H1 (cell line): ENCODE results near the gene PTPN1. TPM values are rescaled to one million over a fixed set of nuclear protein-coding genes. Genes with fewer than 3 reads are reported as not detected.

Experiments used
- CTCF ChIA-PET: fragments of 300-600 bp; sonication (Branson Sonifier 250); formaldehyde crosslinking; loops from one replicate; lab custom pipeline; 2021; ENCODE audit not compliant: partially characterized antibody; lab: Charles Lee
- POLR2A ChIA-PET: fragments of 300-600 bp; sonication (Branson Sonifier 250); formaldehyde crosslinking; loops from one replicate; lab custom pipeline; 2021; ENCODE audit warnings: inconsistent platforms; ENCODE audit not compliant: partially characterized antibody; lab: Charles Lee
- DNase-seq, 2 experiments: peaks; one replicate each; pipeline versions ENCODE4 v3.0.0 to v3.0.0-alpha.2; 2010 to 2022; ENCODE audit warnings: low spot score in 2 of 2, low read depth in 1 of 2, mixed read lengths in 1 of 2
- FAIRE-seq: peaks from 2 replicates; lab custom pipeline; 2011; peaks lifted over from hg19 to GRCh38; lab: Jason Lieb, UNC
- H2AFZ ChIP-seq: 2 replicates; pipeline ENCODE4 v1.8.1; 2012; ENCODE audit warnings: low read length, inconsistent platforms
- H2AK5ac ChIP-seq: 2 replicates; pipeline ENCODE4 v1.6.1; 2013; ENCODE audit warnings: low read depth, low read length
- H2BK120ac ChIP-seq: replicated peaks from 2 replicates; pipeline ENCODE3; 2013; ENCODE audit warnings: low read depth, low read length, inconsistent platforms
- H2BK12ac ChIP-seq: 2 replicates; pipeline ENCODE4 v1.6.1; 2013; ENCODE audit warnings: low read depth, low read length
- H2BK15ac ChIP-seq: 2 replicates; pipeline ENCODE4 v1.6.1; 2013; ENCODE audit warnings: low read length
- H2BK20ac ChIP-seq: 2 replicates; pipeline ENCODE4 v1.6.1; 2013; ENCODE audit warnings: low read length
- H2BK5ac ChIP-seq: 2 replicates; pipeline ENCODE4 v1.6.1; 2013; ENCODE audit warnings: low read depth, low read length
- H3K14ac ChIP-seq: 2 replicates; pipeline ENCODE4 v1.6.1; 2013; ENCODE audit warnings: inconsistent platforms; ENCODE audit not compliant: insufficient read length
- H3K18ac ChIP-seq: 2 replicates; pipeline ENCODE4 v1.6.1; 2013; ENCODE audit warnings: low read length; ENCODE audit errors: extremely low read depth
- H3K23ac ChIP-seq: 2 replicates; pipeline ENCODE4 v1.6.1; 2013; ENCODE audit warnings: inconsistent platforms; ENCODE audit not compliant: insufficient read length
- H3K23me2 ChIP-seq: 2 replicates; pipeline ENCODE4 v1.6.1; 2013; ENCODE audit warnings: low read depth, low read length
- H3K27ac ChIP-seq: 2 replicates; pipeline ENCODE4 v1.6.1; 2011; ENCODE audit warnings: low read depth, low read length, inconsistent platforms
- H3K27me3 ChIP-seq, 4 experiments: replicated peaks in 1 of 4; 1 replicate in 1 of 4; 2 replicates in 3 of 4; pipeline versions ENCODE4 v1.6.1 to v1.8.1; 2011 to 2013; ENCODE audit warnings: low read length in 3 of 4, mild to moderate bottlenecking in 3 of 4, inconsistent platforms in 2 of 4, mixed read lengths in 2 of 4, moderate library complexity in 1 of 4; ENCODE audit not compliant: control insufficient read depth in 3 of 4, insufficient read depth in 3 of 4; ENCODE audit errors: extremely low read depth in 1 of 4
- H3K36me3 ChIP-seq, 4 experiments: 2 replicates each; pipeline versions ENCODE4 v1.6.1 to v1.8.1; 2011 to 2013; ENCODE audit warnings: mild to moderate bottlenecking in 4 of 4, low read length in 3 of 4, moderate library complexity in 2 of 4, control low read depth in 1 of 4, inconsistent platforms in 1 of 4; ENCODE audit not compliant: insufficient read depth in 4 of 4, control insufficient read depth in 2 of 4
- H3K4ac ChIP-seq: replicated peaks from 2 replicates; pipeline ENCODE3; 2013; ENCODE audit warnings: low read length, low read depth, mixed read lengths, inconsistent platforms; ENCODE audit not compliant: insufficient read length
- H3K4me1 ChIP-seq, 4 experiments: replicated peaks in 1 of 4; 1 replicate in 1 of 4; 2 replicates in 3 of 4; pipeline versions ENCODE4 v1.6.1 to v1.8.1; 2011 to 2013; ENCODE audit warnings: low read length in 3 of 4, inconsistent platforms in 2 of 4, mixed read lengths in 1 of 4; ENCODE audit not compliant: insufficient read depth in 4 of 4, control insufficient read depth in 3 of 4
- H3K4me2 ChIP-seq, 2 experiments: 2 replicates each; pipeline versions ENCODE4 v1.6.1 to v1.8.1; 2011 to 2013; ENCODE audit warnings: low read depth in 2 of 2, low read length in 2 of 2, control low read depth in 1 of 2, inconsistent platforms in 1 of 2, mild to moderate bottlenecking in 1 of 2; ENCODE audit not compliant: insufficient read depth in 1 of 2
- H3K4me3 ChIP-seq, 4 experiments: fragments of 200-600, 300-600 bp in 1 of 4; sonication (generic), shearing (Covaris generic), sonication (Bioruptor Twin) in 1 of 4; 2 replicates each; pipeline versions ENCODE4 v1.5.1 to v1.8.1; 2011 to 2016; ENCODE audit warnings: low read length in 4 of 4, low read depth in 3 of 4, control low read depth in 2 of 4, inconsistent platforms in 2 of 4, mild to moderate bottlenecking in 2 of 4, mixed read lengths in 1 of 4, moderate library complexity in 1 of 4; ENCODE audit not compliant: insufficient read depth in 2 of 4; ENCODE audit errors: extremely low read depth in 1 of 4
- H3K56ac ChIP-seq: replicated peaks from 2 replicates; pipeline ENCODE3; 2013; ENCODE audit warnings: low read depth, mild to moderate bottlenecking, mixed read lengths, low read length, inconsistent platforms; ENCODE audit not compliant: insufficient read length
- H3K79me1 ChIP-seq: 2 replicates; pipeline ENCODE4 v1.6.1; 2013; ENCODE audit warnings: low read depth, low read length, control low read depth
- H3K79me2 ChIP-seq, 2 experiments: 2 replicates each; pipeline versions ENCODE4 v1.6.1 to v1.8.1; 2012 to 2013; ENCODE audit warnings: low read length in 2 of 2, mild to moderate bottlenecking in 2 of 2, inconsistent platforms in 1 of 2; ENCODE audit not compliant: insufficient read depth in 2 of 2, control insufficient read depth in 1 of 2
- H3K9ac ChIP-seq, 4 experiments: replicated peaks in 1 of 4; 1 replicate in 1 of 4; 2 replicates in 3 of 4; pipeline versions ENCODE4 v1.6.1 to v1.8.1; 2011 to 2013; ENCODE audit warnings: low read depth in 3 of 4, low read length in 3 of 4, control low read depth in 2 of 4, mild to moderate bottlenecking in 2 of 4, moderate library complexity in 2 of 4, inconsistent platforms in 1 of 4; ENCODE audit errors: extremely low read depth in 1 of 4
- H3K9me3 ChIP-seq, 2 experiments: 2 replicates each; pipeline versions ENCODE4 v1.6.1 to v1.8.1; 2012 to 2013; ENCODE audit warnings: mild to moderate bottlenecking in 2 of 2, moderate library complexity in 2 of 2, control low read depth in 1 of 2, inconsistent platforms in 1 of 2, low read depth in 1 of 2, low read length in 1 of 2, mixed read lengths in 1 of 2; ENCODE audit not compliant: insufficient read depth in 2 of 2
- H4K20me1 ChIP-seq, 2 experiments: replicated peaks in 1 of 2; 2 replicates each; pipeline versions ENCODE3 to v1.8.1; 2011 to 2013; ENCODE audit warnings: inconsistent platforms in 2 of 2, low read length in 2 of 2, mild to moderate bottlenecking in 1 of 2; ENCODE audit not compliant: insufficient read depth in 2 of 2, control insufficient read depth in 1 of 2
- H4K5ac ChIP-seq: 2 replicates; pipeline ENCODE4 v1.6.1; 2013; ENCODE audit warnings: low read length, low read depth, mixed read lengths, inconsistent platforms; ENCODE audit not compliant: insufficient read length
- H4K8ac ChIP-seq: 2 replicates; pipeline ENCODE4 v1.8.0; 2013; ENCODE audit warnings: mild to moderate bottlenecking, moderate library complexity, low read length, inconsistent platforms; ENCODE audit not compliant: insufficient read depth; ENCODE audit errors: extremely low read depth
- H4K91ac ChIP-seq: replicated peaks from 2 replicates; pipeline ENCODE3; 2013; ENCODE audit warnings: low read length, mixed read lengths, inconsistent platforms; ENCODE audit not compliant: insufficient read length
- NANOG ChIP-seq: IDR thresholded peaks from 2 replicates; pipeline ENCODE4 v1.6.1; 2011; ENCODE audit warnings: low read length, low read depth, mild to moderate bottlenecking, inconsistent platforms; ENCODE audit not compliant: insufficient read depth, poor library complexity, severe bottlenecking
- WGBS, 2 experiments: shearing (Covaris generic) in 1 of 2; methylation state at CpG; one replicate each; pipeline versions ENCODE4 v1.1.6 to v1.1.7; 2013 to 2015; ENCODE audit warnings: low lambda C conversion rate in 2 of 2, mixed read lengths in 2 of 2, inconsistent platforms in 1 of 2, low coverage in 1 of 2, missing lambda C conversion rate in 1 of 2; ENCODE audit not compliant: insufficient replicate concordance in 2 of 2, insufficient coverage in 1 of 2, insufficient read length in 1 of 2; ENCODE audit errors: extremely low coverage in 1 of 2, missing lambda C conversion rate in 1 of 2; 5-methylcytosine and 5-hydroxymethylcytosine counted together
- polyA plus RNA-seq, 7 experiments: library from polyadenylated mRNA; depleted of rRNA in 3 of 7; stranded (reverse) in 5 of 7; unstranded in 2 of 7; fragments of >200 nt in 5 of 7; fragments of 200-250 nt in 2 of 7; gene quantifications; 1 replicate in 5 of 7; 2 replicates in 1 of 7; 4 replicates in 1 of 7; pipeline versions ENCODE4 v1.2.1 to v1.2.3, GENCODE V29; 2011 to 2013; ENCODE audit warnings: missing spikeins in 2 of 7, mixed read lengths in 2 of 7
- total RNA-seq: library from RNA; stranded (reverse); fragmentation: NEBNext Ultra II Directional; extraction: Animal tissue kit (Norgen Biotek cat#: 25700); gene quantifications from 2 replicates; pipeline ENCODE4 v1.2.1, GENCODE V29; 2021

PTPN1 gene
- total and polyA plus RNA-seq, 2 of the 8 experiments (the other 6 are each of a cell fraction or from before 2014, with no cell fraction given), result 18.6 to 32.1 TPM

- no peak overlapping the region for H2AFZ ChIP-seq
- no peaks in the 10 kb centered on the region for H3K27me3 ChIP-seq
- no peaks in the 10 kb centered on the region for H3K4me1 ChIP-seq
- H2AK5ac ChIP-seq, result no peak overlapping the region
- no peak overlapping the region for H3K18ac ChIP-seq
- H2BK5ac ChIP-seq, result no peak overlapping the region
- DNase-seq, result no peak
- no peak overlapping the region for H2BK20ac ChIP-seq
- H4K91ac ChIP-seq, result no peak overlapping the region
- no peak overlapping the region for H3K14ac ChIP-seq
- H3K27ac ChIP-seq, result no peak overlapping the region
- no peak overlapping the region for H4K8ac ChIP-seq
- no peak overlapping the region for H3K4ac ChIP-seq
- H4K20me1 ChIP-seq, result peaks cover 0 to 10% of the 10 kb centered on the region in 2 experiments
- 91% methylated on average over 18 of the region's 18 CpGs; no CpG with 5 or more reads in 1 of the 2 experiments for WGBS, 2 experiments
- H2BK120ac ChIP-seq, result no peak overlapping the region
- TF ChIP-seq NANOG, result no peak
- TF ChIP-seq, all 59 proteins: peak for 0
- Histone ChIP-seq H2BK12ac (no peak overlapping the region), H3K56ac (no peak overlapping the region), H3K9me3 (no peaks in the 10 kb centered on the region), H4K5ac (no peak overlapping the region), H3K23ac (no peak overlapping the region), H3K9ac (no peak overlapping the region), H3K79me1 (0 out of 2 replicates have a peak, but pooled peaks cover 4% of the 10 kb centered on the region), H3K4me2 (no peak overlapping the region), H3K23me2 (no peaks in the 10 kb centered on the region), H3K36me3 (peaks cover 0 to 23% (median 5%) of the 10 kb centered on the region in 4 experiments; a peak in 6 of 8 replicates), H3K4me3 (no peak overlapping the region), H3K79me2 (no peaks in the 10 kb centered on the region), H2BK15ac (no peak overlapping the region)
- FAIRE-seq, result no peak
- CTCF ChIA-PET, result interaction anchor here (1.2 to 2.1 kb wide), 2 partner anchors 8 to 10 kb away, joined by 3 to 10 read pairs; no protein-coding TSS in a partner anchor
- POLR2A ChIA-PET, result no interaction called here
These were observed 57.8 kb downstream of the PTPN1 start for GRCh38 chr20:50567860-50568548.
